HCT116 (cell line): ENCODE data around the gene TPRG1. TPM values are rescaled to one million over a fixed set of nuclear protein-coding genes. Genes with fewer than 3 reads are reported as not detected.

Experiments
- ATAC-seq: fragments of 200-7000 bp; cut with Tn5 transposase; 2 replicates; pipeline ENCODE4 v1.9.1; 2020; ENCODE audit warnings: mild to moderate bottlenecking, moderate library complexity
- BruUV-seq: library from RNA; stranded (reverse); fragments of 400-500 nt; replicated peaks from 2 replicates; lab custom pipeline; 2021; lab: Mats Ljungman, UMichigan
- CTCF ChIA-PET: fragments of 300-600 bp; sonication (Branson Sonifier 250); formaldehyde crosslinking; loops from one replicate; lab custom pipeline; 2021; ENCODE audit warnings: antibody characterized with exemption; lab: Charles Lee
- POLR2A ChIA-PET: fragments of 300-600, 350-600 bp; sonication (Branson Sonifier 250); formaldehyde crosslinking; loops from one replicate; lab custom pipeline; 2021; ENCODE audit warnings: antibody characterized with exemption; lab: Charles Lee
- RAD21 ChIA-PET, 2 experiments: fragments of 300-600 bp; sonication (Branson Sonifier 250); formaldehyde crosslinking; loops; one replicate each; lab custom pipeline; 2023; ENCODE audit warnings: low total read pairs in 2 of 2; ENCODE audit not compliant: uncharacterized antibody in 2 of 2, unreplicated experiment in 2 of 2, low non-redundant PET in 1 of 2; lab: Charles Lee
- DNase-seq: peaks from one replicate; pipeline ENCODE4 v3.0.0-alpha.2; 2010; ENCODE audit warnings: low read depth, low spot score
- H2AFZ ChIP-seq: fragments of 200-600 bp; shearing (Covaris generic), sonication (generic); 2 replicates; pipeline ENCODE4 v1.6.1; 2017; ENCODE audit warnings: low read depth, mixed run types, mixed read lengths, antibody characterized with exemption, low read length; ENCODE audit not compliant: poor library complexity, severe bottlenecking
- H3K27ac ChIP-seq: 2 replicates; pipeline ENCODE4 v1.5.1; 2012; ENCODE audit warnings: low read depth, low read length
- H3K27me3 ChIP-seq: fragments of 200-600 bp; sonication (generic); 2 replicates; pipeline ENCODE4 v1.6.1; 2016; ENCODE audit warnings: mixed run types, low read length, mixed read lengths; ENCODE audit not compliant: insufficient read depth
- H3K36me3 ChIP-seq, 2 experiments: fragments of 200-500 bp in 1 of 2; fragments of 200-600 bp in 1 of 2; sonication (Bioruptor generic) in 1 of 2; sonication (generic) in 1 of 2; 2 replicates each; pipeline versions ENCODE4 v1.5.1 to v1.6.1; 2014 to 2016; ENCODE audit warnings: low read length in 2 of 2, inconsistent platforms in 1 of 2, mixed read lengths in 1 of 2, mixed run types in 1 of 2; ENCODE audit not compliant: insufficient read depth in 2 of 2, control insufficient read depth in 1 of 2
- H3K4me1 ChIP-seq, 2 experiments: fragments of 200-600 bp in 1 of 2; sonication (generic) in 1 of 2; 2 replicates each; pipeline versions ENCODE4 v1.5.1 to v1.6.1; 2012 to 2017; ENCODE audit warnings: low read length in 2 of 2, inconsistent platforms in 1 of 2, mild to moderate bottlenecking in 1 of 2, mixed read lengths in 1 of 2, mixed run types in 1 of 2, moderate library complexity in 1 of 2; ENCODE audit not compliant: insufficient read depth in 2 of 2, control insufficient read depth in 1 of 2
- H3K4me2 ChIP-seq: fragments of 200-600 bp; sonication (generic); 2 replicates; pipeline ENCODE4 v1.6.1; 2017; ENCODE audit warnings: mixed run types, low read length, mixed read lengths
- H3K4me3 ChIP-seq, 2 experiments: fragments of 200-600 bp in 1 of 2; sonication (generic) in 1 of 2; replicated peaks in 1 of 2; 2 replicates each; pipeline ENCODE4 v1.5.1; 2011 to 2016; ENCODE audit warnings: low read length in 2 of 2, control low read depth in 1 of 2, low read depth in 1 of 2, mild to moderate bottlenecking in 1 of 2, mixed read lengths in 1 of 2, mixed run types in 1 of 2
- H3K79me2 ChIP-seq: fragments of 200-600 bp; sonication (generic); 2 replicates; pipeline ENCODE4 v1.6.1; 2017; ENCODE audit warnings: mild to moderate bottlenecking, mixed run types, low read length, moderate library complexity, mixed read lengths; ENCODE audit not compliant: insufficient read depth
- H3K9ac ChIP-seq: fragments of 200-600 bp; sonication (generic); 2 replicates; pipeline ENCODE4 v1.6.1; 2016; ENCODE audit warnings: low read length, mixed read lengths
- H3K9me2 ChIP-seq: fragments of 200-600 bp; sonication (generic), shearing (Covaris generic); 2 replicates; pipeline ENCODE4 v1.6.1; 2017; ENCODE audit warnings: mixed run types, mild to moderate bottlenecking, moderate library complexity; ENCODE audit not compliant: insufficient read depth
- H3K9me3 ChIP-seq, 2 experiments: fragments of 200-500 bp in 1 of 2; fragments of 200-600 bp in 1 of 2; sonication (Bioruptor generic) in 1 of 2; sonication (generic) in 1 of 2; 2 replicates each; pipeline ENCODE4 v1.6.1; 2014 to 2017; ENCODE audit warnings: low read length in 2 of 2, mixed read lengths in 2 of 2, inconsistent platforms in 1 of 2, low read depth in 1 of 2, mild to moderate bottlenecking in 1 of 2, mixed run types in 1 of 2, moderate library complexity in 1 of 2; ENCODE audit not compliant: control insufficient read depth in 1 of 2, insufficient read depth in 1 of 2
- H4K20me1 ChIP-seq: fragments of 200-600 bp; sonication (generic), shearing (Covaris generic); 2 replicates; pipeline ENCODE4 v1.6.1; 2017; ENCODE audit warnings: mixed run types, mild to moderate bottlenecking, moderate library complexity; ENCODE audit not compliant: insufficient read depth
- ATF3 ChIP-seq: IDR thresholded peaks from 2 replicates; pipeline ENCODE4 v1.6.1; 2012
- CEBPB ChIP-seq: IDR thresholded peaks from 2 replicates; pipeline ENCODE4 v1.6.1; 2012; ENCODE audit warnings: low read depth
- EZH2 ChIP-seq: fragments of 200-600 bp; sonication (generic); IDR thresholded peaks from 2 replicates; pipeline ENCODE4 v1.6.1; 2017; ENCODE audit warnings: antibody characterized with exemption, mixed run types
- EZH2phosphoT487 ChIP-seq: fragments of 200-600 bp; IDR thresholded peaks from 2 replicates; pipeline ENCODE4 v1.6.1; 2018; ENCODE audit warnings: antibody characterized with exemption, borderline replicate concordance
- FOSL1 ChIP-seq: IDR thresholded peaks from 2 replicates; pipeline ENCODE4 v1.6.1; 2012; ENCODE audit warnings: low read depth
- POLR2AphosphoS5 ChIP-seq: IDR thresholded peaks from 2 replicates; pipeline ENCODE4 v1.6.1; 2011; ENCODE audit warnings: mild to moderate bottlenecking, low read depth, low read length, moderate library complexity
- SP1 ChIP-seq: IDR thresholded peaks from 2 replicates; pipeline ENCODE4 v1.6.1; 2012; ENCODE audit warnings: low read depth
- YY1 ChIP-seq: IDR thresholded peaks from 2 replicates; pipeline ENCODE4 v1.6.1; 2011; ENCODE audit warnings: low read length, low read depth, moderate library complexity, mild to moderate bottlenecking; ENCODE audit not compliant: insufficient replicate concordance; ENCODE audit errors: extremely low read depth
- ZFX ChIP-seq: fragments of 450-650 bp; IDR thresholded peaks from 2 replicates; pipeline ENCODE4 v1.6.1; 2017
- intact Hi-C: fragments of 100-400 bp; cut with micrococcal nuclease; formaldehyde crosslinking; loops from 2 replicates; pipeline ENCODE4 v1.10.0; 2022
- total RNA-seq: library from RNA; stranded (reverse); gene quantifications from one replicate; pipeline ENCODE4 v1.2.1, GENCODE V29; 2021; ENCODE audit not compliant: unreplicated experiment
- TF ChIP-seq, protein P1 (sequence below): IDR thresholded peaks from 2 replicates; pipeline ENCODE4 v1.6.1; 2011; ENCODE audit warnings: mild to moderate bottlenecking, low read length, moderate library complexity; ENCODE audit not compliant: insufficient replicate concordance; ENCODE audit errors: extremely low read depth

Gene TPRG1
- total RNA-seq, 1 experiment from 2014 or later: 2.8 TPM

GRCh38 chr3:189277711-189278110, 105.9 kb downstream of the TPRG1 start:
- POLR2A ChIA-PET: no interaction called here
- H3K4me2 ChIP-seq: no peak overlapping the region
- no peaks in the 10 kb centered on the region for H3K9me3 ChIP-seq
- no peaks in the 10 kb centered on the region for H4K20me1 ChIP-seq
- H3K79me2 ChIP-seq: no peaks in the 10 kb centered on the region
- no peaks in the 10 kb centered on the region for H3K36me3 ChIP-seq
- no peak overlapping the region for H3K4me3 ChIP-seq
- H3K9ac ChIP-seq: no peak overlapping the region
- TF ChIP-seq CEBPB (no peak), SP1 (no peak), EZH2phosphoT487 (no peak), YY1 (no peak)
- H2AFZ ChIP-seq: no peak overlapping the region
- no peak overlapping the region for H3K27ac ChIP-seq
- H3K27me3 ChIP-seq: no peaks in the 10 kb centered on the region; the same call in 1 of the 2 replicates
- CTCF ChIA-PET: interaction anchor here (1.3 kb wide), 1 partner anchor 671 kb away, joined by 5 read pairs; no protein-coding TSS in a partner anchor
- no TSS peak for BruUV-seq
- intact Hi-C loops: no loop called here
- DNase-seq (no peak), ATAC-seq (no peak)
- RAD21 ChIA-PET: no interaction called here
- no peaks in the 10 kb centered on the region for H3K9me2 ChIP-seq
- H3K4me1 ChIP-seq: peaks cover 8 to 10% of the 10 kb centered on the region in 2 experiments; a peak in 3 of 4 replicates

DNA sequence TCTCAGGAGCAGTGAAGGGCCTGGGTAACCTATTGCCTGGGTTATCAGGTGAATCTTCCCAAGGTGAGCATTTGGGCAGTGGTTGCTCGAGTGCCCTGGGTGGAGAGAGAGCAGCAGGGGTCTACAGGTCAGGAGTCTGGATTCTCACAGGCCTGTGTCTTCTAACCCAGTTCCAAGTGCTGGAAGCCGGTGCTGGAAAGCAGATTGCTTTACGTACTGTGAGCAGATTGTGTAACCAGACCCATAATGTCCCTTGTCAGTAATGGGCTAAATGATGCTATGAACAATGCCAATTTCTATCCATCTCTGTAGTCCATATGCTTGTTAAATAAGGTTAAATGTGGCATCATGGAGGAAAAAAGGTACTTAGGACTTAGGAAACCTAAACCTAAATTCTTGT, 106.5 kb downstream of the TPRG1 start:
- Histone ChIP-seq H3K9me2 (no peaks in the 10 kb centered on the region), H3K4me2 (no peak overlapping the region), H3K36me3 (no peaks in the 10 kb centered on the region), H3K9ac (no peak overlapping the region), H3K27ac (no peak overlapping the region), H3K79me2 (no peaks in the 10 kb centered on the region), H3K4me1 (peaks cover 8 to 10% of the 10 kb centered on the region in 2 experiments; a peak in 3 of 4 replicates), H3K27me3 (no peaks in the 10 kb centered on the region; the same call in 1 of the 2 replicates), H3K4me3 (no peak overlapping the region), H2AFZ (no peak overlapping the region), H3K9me3 (no peaks in the 10 kb centered on the region), H4K20me1 (no peaks in the 10 kb centered on the region)
- ChIA-PET CTCF (interaction anchor here (1.3 kb wide), 1 partner anchor 670 kb away, joined by 5 read pairs; no protein-coding TSS in a partner anchor), POLR2A (no interaction called here), RAD21 (no interaction called here)
- intact Hi-C loops: no loop called here
- ATAC-seq: no peak
- no peak for TF ChIP-seq EZH2
- TF ChIP-seq SP1: no peak
- TF ChIP-seq POLR2AphosphoS5: no peak
- no peak for TF ChIP-seq ZFX
- TF ChIP-seq FOSL1: no peak
- TF ChIP-seq CEBPB: no peak
- no peak for TF ChIP-seq ATF3
- TF ChIP-seq, protein P1, sequence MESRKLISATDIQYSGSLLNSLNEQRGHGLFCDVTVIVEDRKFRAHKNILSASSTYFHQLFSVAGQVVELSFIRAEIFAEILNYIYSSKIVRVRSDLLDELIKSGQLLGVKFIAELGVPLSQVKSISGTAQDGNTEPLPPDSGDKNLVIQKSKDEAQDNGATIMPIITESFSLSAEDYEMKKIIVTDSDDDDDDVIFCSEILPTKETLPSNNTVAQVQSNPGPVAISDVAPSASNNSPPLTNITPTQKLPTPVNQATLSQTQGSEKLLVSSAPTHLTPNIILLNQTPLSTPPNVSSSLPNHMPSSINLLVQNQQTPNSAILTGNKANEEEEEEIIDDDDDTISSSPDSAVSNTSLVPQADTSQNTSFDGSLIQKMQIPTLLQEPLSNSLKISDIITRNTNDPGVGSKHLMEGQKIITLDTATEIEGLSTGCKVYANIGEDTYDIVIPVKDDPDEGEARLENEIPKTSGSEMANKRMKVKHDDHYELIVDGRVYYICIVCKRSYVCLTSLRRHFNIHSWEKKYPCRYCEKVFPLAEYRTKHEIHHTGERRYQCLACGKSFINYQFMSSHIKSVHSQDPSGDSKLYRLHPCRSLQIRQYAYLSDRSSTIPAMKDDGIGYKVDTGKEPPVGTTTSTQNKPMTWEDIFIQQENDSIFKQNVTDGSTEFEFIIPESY: no peak
- no peak for DNase-seq
- no TSS peak for BruUV-seq
